ACC112 (cell line): ENCODE data around the gene TSEN54.

ENCODE experiments used
- H2AFZ ChIP-seq: fragments of 200-600 bp; sonication (generic); one replicate; pipeline ENCODE4 v1.6.0; 2017; ENCODE audit warnings: antibody characterized with exemption, low read length; ENCODE audit not compliant: unreplicated experiment
- H3K27ac ChIP-seq: fragments of 200-600 bp; sonication (generic); 2 replicates; pipeline ENCODE4 v1.5.1; 2014; ENCODE audit warnings: low read depth, mild to moderate bottlenecking, antibody characterized with exemption, low read length, moderate library complexity
- H3K27me3 ChIP-seq: fragments of 200-600 bp; sonication (generic); 2 replicates; pipeline ENCODE4 v1.6.1; 2014; ENCODE audit warnings: mild to moderate bottlenecking, antibody characterized with exemption, low read length, moderate library complexity, mixed read lengths; ENCODE audit not compliant: insufficient read depth
- H3K36me3 ChIP-seq: fragments of 200-600 bp; sonication (generic); 2 replicates; pipeline ENCODE4 v1.6.1; 2016; ENCODE audit warnings: mild to moderate bottlenecking, antibody characterized with exemption, low read length, moderate library complexity, mixed read lengths; ENCODE audit not compliant: insufficient read depth
- H3K4me1 ChIP-seq: fragments of 200-600 bp; sonication (generic); one replicate; pipeline ENCODE4 v1.6.1; 2016; ENCODE audit warnings: low read length, mixed read lengths; ENCODE audit not compliant: insufficient read depth, unreplicated experiment, control insufficient read depth
- H3K4me3 ChIP-seq: fragments of 200-600 bp; sonication (generic); 2 replicates; pipeline ENCODE4 v1.5.1; 2014; ENCODE audit warnings: mild to moderate bottlenecking, low read depth, low read length
- H3K79me2 ChIP-seq: fragments of 200-600 bp; sonication (generic); one replicate; pipeline ENCODE4 v1.6.0; 2016; ENCODE audit warnings: low read length; ENCODE audit not compliant: control insufficient read depth, unreplicated experiment, insufficient read depth

TSEN54 gene

DNA sequence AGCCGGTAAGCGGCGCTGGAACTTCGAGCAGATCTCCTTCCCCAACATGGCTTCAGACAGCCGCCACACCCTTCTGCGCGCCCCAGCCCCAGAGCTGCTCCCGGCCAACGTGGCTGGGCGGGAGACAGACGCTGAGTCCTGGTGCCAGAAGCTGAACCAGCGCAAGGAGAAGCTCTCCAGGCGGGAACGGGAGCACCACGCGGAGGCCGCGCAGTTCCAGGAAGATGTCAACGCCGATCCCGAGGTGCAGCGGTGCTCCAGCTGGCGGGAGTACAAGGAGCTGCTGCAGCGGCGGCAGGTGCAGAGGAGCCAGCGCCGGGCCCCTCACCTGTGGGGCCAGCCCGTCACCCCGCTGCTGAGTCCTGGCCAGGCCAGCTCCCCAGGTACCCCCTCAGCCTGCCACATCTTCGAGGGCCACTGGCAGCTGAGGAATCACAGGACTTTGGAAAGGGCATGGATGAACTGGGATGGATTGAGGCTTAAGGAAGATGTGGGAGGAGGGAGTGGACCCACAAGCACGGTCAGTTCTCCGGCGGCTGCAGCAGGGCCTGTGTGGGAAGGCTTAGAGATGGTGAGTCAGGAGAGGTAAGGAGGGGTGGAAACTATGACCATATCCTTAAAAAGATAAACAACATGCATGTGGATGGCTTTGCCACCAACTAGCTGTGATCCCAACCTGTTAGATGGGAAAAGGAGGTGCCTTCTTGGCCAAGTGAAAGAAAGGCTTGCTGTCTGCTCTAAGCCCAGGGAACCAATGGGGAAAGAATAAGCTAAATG lies 5.8 kb downstream of the TSEN54 start:
- Histone ChIP-seq H3K27me3 (peaks cover 15% of the 10 kb centered on the region), H3K79me2 (no peaks in the 10 kb centered on the region), H3K4me1 (no peaks in the 10 kb centered on the region), H3K36me3 (no peaks in the 10 kb centered on the region), H2AFZ (no peak overlapping the region), H3K27ac (no peak overlapping the region), H3K4me3 (no peak overlapping the region)

DNA sequence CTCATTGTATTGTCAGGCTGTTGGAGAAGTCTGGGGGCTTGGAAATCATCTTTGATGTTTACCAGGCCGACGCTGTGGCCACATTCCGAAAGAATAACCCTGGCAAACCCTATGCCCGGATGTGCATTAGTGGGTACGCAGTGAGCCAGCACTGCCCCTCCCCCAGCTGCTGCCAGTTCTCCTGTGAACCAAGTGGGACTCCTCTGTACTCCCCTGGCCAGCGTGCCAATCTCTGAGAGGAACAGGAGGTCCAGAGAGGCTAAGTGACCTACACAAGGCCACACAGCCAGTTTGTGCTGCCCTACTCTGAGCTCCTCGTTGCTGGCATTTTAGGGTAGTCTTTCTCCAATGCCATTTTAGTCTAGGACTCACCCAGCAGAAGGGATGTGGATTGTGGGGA lies 7.3 kb downstream of the TSEN54 start:
- Histone ChIP-seq H3K36me3 (no peaks in the 10 kb centered on the region), H3K27me3 (peaks cover 17% of the 10 kb centered on the region), H3K4me1 (no peaks in the 10 kb centered on the region), H2AFZ (no peak overlapping the region), H3K79me2 (no peaks in the 10 kb centered on the region), H3K27ac (no peak overlapping the region), H3K4me3 (no peak overlapping the region)

DNA sequence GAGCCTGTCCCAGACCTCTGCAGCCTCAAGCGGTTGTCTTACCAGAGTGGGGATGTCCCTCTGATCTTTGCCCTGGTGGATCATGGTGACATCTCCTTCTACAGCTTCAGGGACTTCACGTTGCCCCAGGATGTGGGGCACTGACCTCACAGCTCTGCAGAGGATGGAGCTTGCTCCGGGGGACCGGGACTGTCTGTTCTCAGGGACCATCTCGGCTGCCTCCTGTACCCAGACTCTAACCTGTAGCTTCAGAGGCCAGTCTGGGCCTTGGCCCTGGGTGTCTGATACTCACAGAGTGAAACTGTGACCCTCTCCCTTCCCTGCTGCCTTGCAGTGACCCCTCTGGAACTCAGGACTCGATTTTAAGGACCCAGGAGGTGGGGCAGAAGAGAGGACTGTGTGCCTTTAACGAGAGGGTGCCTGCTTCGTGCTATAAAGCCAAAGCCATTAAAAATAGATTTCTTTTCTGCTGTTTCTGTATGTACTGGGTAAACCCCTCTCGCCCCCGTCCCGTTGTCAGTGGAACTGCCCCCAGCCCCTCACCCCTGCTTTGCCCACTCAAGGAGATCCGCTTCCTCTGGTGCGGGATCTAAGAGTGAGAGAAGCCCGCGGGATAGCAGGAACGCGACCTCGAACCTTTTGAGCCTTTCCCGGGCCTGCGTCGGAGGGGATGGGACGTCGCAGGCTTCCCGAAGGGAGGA lies 8.1 kb downstream of the TSEN54 start:
- Histone ChIP-seq H3K36me3 (no peaks in the 10 kb centered on the region), H3K4me3 (no peak overlapping the region), H3K27ac (no peak overlapping the region), H3K79me2 (no peaks in the 10 kb centered on the region), H2AFZ (no peak overlapping the region), H3K27me3 (peaks cover 17% of the 10 kb centered on the region), H3K4me1 (no peaks in the 10 kb centered on the region)

DNA sequence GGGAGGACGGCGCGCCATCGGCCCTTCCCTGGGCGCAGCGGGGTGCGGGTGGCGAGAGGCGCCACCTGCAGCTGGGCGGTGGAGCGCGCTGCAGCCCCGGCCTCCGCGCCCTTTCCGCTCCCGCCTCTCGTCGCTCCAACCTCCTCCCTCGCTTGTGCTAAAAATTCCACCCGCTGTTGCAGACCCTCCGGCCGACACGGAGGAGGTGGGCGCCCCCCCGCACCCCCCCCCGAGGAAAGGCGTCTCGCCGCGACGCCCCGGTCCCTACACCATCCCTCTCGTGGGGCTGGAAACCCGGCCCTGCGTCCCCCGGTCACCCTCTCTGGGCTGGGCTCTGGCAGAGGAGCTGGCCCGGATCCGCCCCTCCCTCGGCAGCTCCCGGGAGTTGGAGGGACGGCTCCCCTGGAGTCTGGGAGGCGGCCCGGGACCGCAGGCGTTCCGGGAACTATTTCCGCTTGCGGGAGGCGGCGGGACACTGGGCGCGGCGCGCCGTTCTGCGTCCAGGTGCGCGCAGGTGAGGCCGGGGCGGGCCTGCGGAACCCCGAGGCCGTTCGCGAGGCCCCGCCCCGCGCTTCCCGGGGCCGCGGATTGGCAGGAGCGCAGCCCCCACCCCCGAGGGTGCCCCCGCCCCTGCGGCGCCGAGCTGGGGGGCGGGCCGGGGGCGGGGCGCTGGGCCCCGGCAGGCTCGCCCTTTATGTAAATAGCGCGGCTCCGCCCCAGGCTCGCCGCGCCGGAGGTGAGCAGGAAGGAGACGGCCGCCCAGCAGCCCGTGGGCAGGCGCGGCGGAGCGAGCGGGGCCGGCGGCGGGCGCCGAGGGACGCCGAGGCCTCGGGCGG lies 8.9 kb downstream of the TSEN54 start, which contains the start of gene LLGL2:
Gene LLGL2 (plus strand): TSS at position 728 of the 836 bp plus-strand sequence. CDS start 17,730 bp downstream, outside the sequence.
- H3K79me2 ChIP-seq, result no peaks in the 10 kb centered on the region
- H3K4me1 ChIP-seq, result no peaks in the 10 kb centered on the region
- H3K27me3 ChIP-seq, result peaks cover 17% of the 10 kb centered on the region
- peak within 1 kb of the TSS; percentile 61 for H3K4me3 ChIP-seq
- peak within 1 kb of the TSS; percentile 57 for H2AFZ ChIP-seq
- H3K27ac ChIP-seq, result no peak within 1 kb of the TSS
- no peaks in the 10 kb centered on the region for H3K36me3 ChIP-seq

DNA sequence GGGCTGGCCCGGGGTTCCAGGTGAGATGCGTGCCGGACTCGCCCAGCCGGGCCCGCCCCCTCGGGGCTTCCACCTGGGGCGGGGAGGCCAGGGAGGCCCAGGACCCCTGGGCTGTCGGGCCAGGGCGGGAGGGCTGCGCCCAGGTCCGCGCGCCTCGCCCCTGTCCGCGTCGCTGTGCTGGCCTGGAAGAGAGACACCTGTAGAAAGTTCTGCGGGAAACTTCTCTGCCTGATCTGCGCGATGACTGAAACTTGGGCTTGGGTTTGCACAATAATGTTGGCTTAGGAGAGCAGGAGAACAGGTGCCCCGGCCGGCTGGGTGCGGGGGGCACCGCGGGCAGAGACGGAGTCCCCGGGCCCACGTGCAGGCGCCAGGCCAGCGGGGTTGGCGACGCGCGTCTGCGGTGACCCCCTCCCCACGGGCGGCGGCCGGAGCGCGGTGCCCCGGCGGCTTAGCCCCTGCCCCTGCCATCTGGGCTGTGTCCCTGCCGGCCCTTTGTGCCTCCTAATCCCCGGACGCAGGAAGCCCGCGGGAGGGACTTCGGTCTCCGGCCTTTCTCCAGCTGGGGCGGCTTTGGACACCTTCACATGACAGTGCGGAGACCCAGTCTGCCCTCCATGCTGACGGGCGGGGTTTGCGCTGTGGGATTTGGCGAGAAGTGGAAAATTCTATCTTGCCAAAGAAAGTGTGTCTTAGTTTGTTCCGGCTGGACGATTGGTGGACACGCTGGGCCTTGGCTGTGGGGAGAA lies 9.7 kb downstream of the TSEN54 start:
- no peaks in the 10 kb centered on the region for H3K4me1 ChIP-seq
- no peak overlapping the region for H3K27ac ChIP-seq
- no peaks in the 10 kb centered on the region for H3K36me3 ChIP-seq
- H3K4me3 ChIP-seq, result peak overlapping the region; percentile 61
- peaks cover 17% of the 10 kb centered on the region for H3K27me3 ChIP-seq
- no peak overlapping the region for H2AFZ ChIP-seq
- no peaks in the 10 kb centered on the region for H3K79me2 ChIP-seq

DNA sequence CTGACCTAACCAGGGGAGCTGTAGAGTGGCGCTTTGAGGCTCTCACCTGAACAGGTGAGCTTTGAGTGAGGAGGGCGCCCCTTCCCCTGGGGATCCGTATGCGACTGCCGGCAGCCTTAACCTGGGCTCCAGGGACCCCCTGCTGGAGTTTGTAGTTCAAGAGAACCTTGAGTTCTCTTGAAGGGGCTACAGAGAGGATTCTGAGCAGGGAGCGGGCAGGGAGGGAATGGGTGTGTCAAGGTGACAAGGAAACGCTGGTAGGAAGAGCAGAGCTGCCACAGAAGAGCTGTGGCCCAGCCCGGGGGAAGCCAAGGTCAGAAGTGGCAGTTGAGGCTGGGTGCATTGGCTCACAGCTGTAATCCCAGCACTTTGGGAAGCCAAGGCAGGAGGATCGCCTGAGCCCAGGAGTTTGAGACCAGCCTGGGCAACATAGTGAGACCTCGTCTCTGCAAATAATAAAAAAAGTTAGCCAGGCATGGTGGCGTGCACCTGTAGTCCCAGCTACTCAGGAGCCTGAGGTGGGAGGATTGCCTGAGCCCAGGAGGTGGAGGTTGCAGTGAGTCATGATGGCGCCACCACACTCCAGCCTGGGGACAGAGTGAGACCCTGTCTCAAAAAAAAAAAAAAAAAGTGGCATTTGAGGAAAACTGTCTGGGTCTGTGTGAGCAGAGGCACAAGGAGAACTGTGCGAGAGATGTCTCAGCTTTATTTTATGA lies 10.4 kb downstream of the TSEN54 start:
- H3K36me3 ChIP-seq, result no peaks in the 10 kb centered on the region
- no peak overlapping the region for H3K27ac ChIP-seq
- H3K4me3 ChIP-seq, result no peak overlapping the region
- no peak overlapping the region for H2AFZ ChIP-seq
- no peaks in the 10 kb centered on the region for H3K79me2 ChIP-seq
- H3K27me3 ChIP-seq, result peaks cover 17% of the 10 kb centered on the region
- no peaks in the 10 kb centered on the region for H3K4me1 ChIP-seq

DNA sequence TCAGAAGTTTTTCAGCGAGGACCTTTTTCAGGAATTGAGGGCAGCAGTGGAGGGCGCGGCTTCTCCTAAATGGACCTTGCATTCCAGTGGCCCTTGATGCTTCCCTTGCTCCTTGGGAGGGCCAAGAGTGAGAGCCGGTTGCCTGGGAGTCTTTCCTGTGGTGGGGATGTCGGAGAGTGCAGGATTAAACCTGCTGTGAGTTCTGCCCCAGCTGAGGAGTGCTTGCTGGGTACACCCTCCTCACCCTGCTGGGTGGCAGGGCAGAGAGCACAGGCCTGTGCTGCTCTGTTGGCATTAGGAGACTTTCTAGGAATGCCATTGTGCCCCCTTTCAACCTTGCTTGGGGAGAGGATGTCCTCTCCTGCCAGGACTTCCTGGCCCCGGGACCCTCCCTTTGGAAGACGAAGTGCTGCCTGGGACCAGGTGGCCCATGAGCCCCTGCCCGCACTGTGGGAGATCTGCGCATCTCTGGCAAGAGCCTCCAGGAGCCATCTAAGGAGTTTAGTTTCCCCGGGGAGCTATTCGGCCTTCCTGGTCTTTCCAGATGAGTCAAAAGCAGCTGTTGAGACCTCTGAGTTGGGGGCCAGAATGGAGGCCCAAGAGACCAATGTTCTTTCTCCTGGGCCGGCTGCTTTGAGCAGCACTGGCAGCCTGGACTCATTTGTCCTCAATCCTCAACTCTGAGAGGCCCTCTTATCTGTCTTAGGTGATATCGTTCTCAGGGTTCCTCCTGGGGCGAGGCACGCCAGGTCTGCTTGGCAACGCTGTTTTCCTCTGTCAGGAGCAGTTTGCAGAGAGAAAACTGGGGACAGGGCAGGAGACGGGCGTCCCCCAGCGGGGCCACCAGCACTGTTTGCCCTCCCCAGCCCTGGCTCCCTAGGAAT lies 14.8 kb downstream of the TSEN54 start:
- Histone ChIP-seq H3K4me1 (no peaks in the 10 kb centered on the region), H3K27me3 (peaks cover 12% of the 10 kb centered on the region), H3K36me3 (no peaks in the 10 kb centered on the region), H2AFZ (no peak overlapping the region), H3K27ac (no peak overlapping the region), H3K79me2 (no peaks in the 10 kb centered on the region), H3K4me3 (no peak overlapping the region)

DNA sequence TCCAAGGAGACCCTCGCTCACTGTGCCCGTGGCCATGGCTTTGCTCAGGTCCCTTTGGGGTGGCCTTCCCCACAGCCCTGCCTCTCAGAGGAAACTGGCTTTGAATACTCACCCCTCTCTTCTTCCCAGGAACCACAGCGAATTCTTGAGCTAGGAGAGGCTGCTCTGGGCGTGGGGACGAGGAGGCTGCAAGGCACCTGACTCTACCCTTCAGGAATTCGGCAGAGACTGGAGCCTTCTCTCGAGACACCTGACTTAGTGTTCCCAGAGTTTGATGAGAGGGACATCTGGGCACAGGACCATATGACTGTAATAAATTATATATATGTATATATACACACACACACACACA lies 15.4 kb downstream of the TSEN54 start:
- Histone ChIP-seq H3K27me3 (peaks cover 6% of the 10 kb centered on the region), H3K4me1 (no peaks in the 10 kb centered on the region), H3K79me2 (no peaks in the 10 kb centered on the region), H3K36me3 (no peaks in the 10 kb centered on the region), H2AFZ (no peak overlapping the region), H3K4me3 (no peak overlapping the region), H3K27ac (no peak overlapping the region)

DNA sequence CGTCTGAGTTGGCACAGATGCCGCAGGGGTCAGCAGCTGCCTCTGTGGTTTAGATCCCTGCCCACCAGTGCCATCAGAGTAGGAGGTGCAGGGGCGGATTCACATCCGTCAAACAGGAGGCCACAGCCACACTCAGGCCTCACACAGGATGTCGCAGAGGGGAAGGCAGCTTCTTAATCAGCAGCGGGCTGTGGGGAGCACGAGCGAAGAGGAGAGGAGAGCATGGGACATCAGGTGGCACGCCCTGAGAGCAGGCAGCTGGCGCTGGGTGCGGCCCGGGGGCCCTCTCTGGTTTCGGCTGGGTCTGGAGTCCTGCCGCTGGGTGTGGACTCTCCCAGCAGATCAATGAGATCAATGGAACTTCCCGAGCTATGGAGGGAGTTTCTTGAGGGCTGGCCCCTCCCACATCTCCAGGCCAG lies 18.8 kb downstream of the TSEN54 start:
- H3K4me3 ChIP-seq, result no peak overlapping the region
- no peaks in the 10 kb centered on the region for H3K79me2 ChIP-seq
- no peaks in the 10 kb centered on the region for H3K36me3 ChIP-seq
- H3K4me1 ChIP-seq, result no peaks in the 10 kb centered on the region
- no peaks in the 10 kb centered on the region; the same call in 1 of the 2 replicates for H3K27me3 ChIP-seq
- H2AFZ ChIP-seq, result no peak overlapping the region
- no peak overlapping the region for H3K27ac ChIP-seq
